Testis (tissue), 2 donors: ENCODE data around the gene PDE4B.

Experiments
- CTCF ChIP-seq, 3 experiments: fragments of 450-650 bp in 2 of 3; fragments of 200-600 bp in 1 of 3; sonication (generic) in 1 of 3; IDR thresholded peaks; one replicate each; pipeline ENCODE4 v1.5.1; 2016 to 2019; ENCODE audit warnings: antibody characterized with exemption in 3 of 3, mild to moderate bottlenecking in 2 of 3, moderate library complexity in 1 of 3
- POLR2A ChIP-seq: fragments of 450-650 bp; IDR thresholded peaks from one replicate; pipeline ENCODE4 v1.6.1; 2017; ENCODE audit warnings: antibody characterized with exemption, mild to moderate bottlenecking, moderate library complexity

GRCh38 chr1:66058558-66058957 is 265.9 kb downstream of the PDE4B start:
- TF ChIP-seq CTCF (IDR thresholded peaks at IDR 0.05) (no peak), POLR2A (no peak)
